ENCODE measurements around the gene HEATR9. TPM values are rescaled to one million over a fixed set of nuclear protein-coding genes. Genes with fewer than 3 reads are reported as not detected.

The HEATR9 gene
- total RNA-seq, 4 donors from 2014 or later: not detected

GRCh38 chr17:35892091-35893035 is 23.7 kb upstream of the HEATR9 start:
- Histone ChIP-seq H3K27ac (no peak overlapping the region), H3K4me1 (no peaks in the 10 kb centered on the region), H3K36me3 (no peaks in the 10 kb centered on the region), H3K27me3 (no peaks in the 10 kb centered on the region), H3K9me3 (no peaks in the 10 kb centered on the region), H3K4me3 (no peak overlapping the region)
- no peak for DNase-seq
- intact Hi-C loops (cut with DNase I; ENCODE audit: low total_unique reads): no loop called here
- TF ChIP-seq POLR2A (IDR thresholded peaks at IDR 0.05) (no peak), CTCF (IDR thresholded peaks at IDR 0.05) (no peak)

- Histone ChIP-seq H3K36me3 (no peaks in the 10 kb centered on the region), H3K4me1 (no peaks in the 10 kb centered on the region), H3K27me3 (no peaks in the 10 kb centered on the region), H3K4me3 (no peak overlapping the region), H3K27ac (no peak overlapping the region), H3K9me3 (no peaks in the 10 kb centered on the region)
- TF ChIP-seq POLR2A (IDR thresholded peaks at IDR 0.05): no peak
- TF ChIP-seq CTCF (IDR thresholded peaks at IDR 0.05): no peak
- intact Hi-C loops (cut with DNase I; ENCODE audit: low total_unique reads): no loop called here
- DNase-seq: no peak
Measured at GRCh38 chr17:35891269-35891668, 22.6 kb upstream of the HEATR9 start.

- no peak for TF ChIP-seq POLR2A (IDR thresholded peaks at IDR 0.05)
- TF ChIP-seq CTCF (IDR thresholded peaks at IDR 0.05): no peak
- Histone ChIP-seq H3K27me3 (no peaks in the 10 kb centered on the region), H3K36me3 (no peaks in the 10 kb centered on the region), H3K4me3 (no peak overlapping the region), H3K9me3 (no peaks in the 10 kb centered on the region), H3K27ac (no peak overlapping the region), H3K4me1 (no peaks in the 10 kb centered on the region)
- no peak for DNase-seq
- intact Hi-C loops (cut with DNase I; ENCODE audit: low total_unique reads): no loop called here
Measured at GRCh38 chr17:35890774-35891155, 22.1 kb upstream of the HEATR9 start.

- no peak for DNase-seq
- H3K9me3 ChIP-seq: no peaks in the 10 kb centered on the region
- H3K27ac ChIP-seq: no peak overlapping the region
- no peaks in the 10 kb centered on the region for H3K27me3 ChIP-seq
- no peaks in the 10 kb centered on the region for H3K36me3 ChIP-seq
- TF ChIP-seq CTCF (IDR thresholded peaks at IDR 0.05) (no peak), POLR2A (IDR thresholded peaks at IDR 0.05) (no peak)
- H3K4me1 ChIP-seq: no peaks in the 10 kb centered on the region
- no peak overlapping the region for H3K4me3 ChIP-seq
- intact Hi-C loops (cut with DNase I; ENCODE audit: low total_unique reads): no loop called here
Measured at GRCh38 chr17:35889818-35890773, 21.4 kb upstream of the HEATR9 start.

Measured in uterus (tissue), 4 donors.